Hematopoietic multipotent progenitor cell treated with erythropoietin and hydrocortisone succinate and interleukin-3 and kit ligand, for 17 days (in vitro differentiated cells): ENCODE results near the gene ZNF394.

Experiments
- DNase-seq: peaks from one replicate; pipeline ENCODE4 v3.0.0-alpha.2; 2015; ENCODE audit warnings: low spot score

ZNF394 gene

DNA sequence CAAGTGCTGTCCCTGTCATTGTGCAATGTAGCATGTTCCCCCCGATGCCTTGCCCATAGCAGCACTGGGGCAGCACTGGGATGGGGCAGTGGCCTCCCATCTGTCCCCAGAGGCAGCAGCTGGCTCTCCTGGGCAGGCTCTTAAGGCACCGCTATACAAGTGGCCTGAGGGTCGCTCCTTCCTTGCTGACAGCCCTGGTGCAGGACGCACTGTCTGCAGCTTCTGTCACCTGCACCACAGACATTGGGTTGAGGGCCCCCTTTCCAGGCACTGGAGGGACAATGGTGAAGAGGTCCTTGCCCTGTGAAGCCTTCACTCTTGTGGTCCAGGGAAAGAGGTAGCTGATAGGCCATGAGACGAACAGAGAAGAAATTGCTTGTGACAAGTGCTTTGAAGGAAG lies 50.8 kb downstream of the ZNF394 start:
- DNase-seq = no peak

GRCh38 chr7:99448855-99449254 lies 51.2 kb downstream of the ZNF394 start:
- DNase-seq = no peak

- peak; percentile 38 for DNase-seq
Observed at GRCh38 chr7:99447943-99448342, 52.1 kb downstream of the ZNF394 start.

DNA sequence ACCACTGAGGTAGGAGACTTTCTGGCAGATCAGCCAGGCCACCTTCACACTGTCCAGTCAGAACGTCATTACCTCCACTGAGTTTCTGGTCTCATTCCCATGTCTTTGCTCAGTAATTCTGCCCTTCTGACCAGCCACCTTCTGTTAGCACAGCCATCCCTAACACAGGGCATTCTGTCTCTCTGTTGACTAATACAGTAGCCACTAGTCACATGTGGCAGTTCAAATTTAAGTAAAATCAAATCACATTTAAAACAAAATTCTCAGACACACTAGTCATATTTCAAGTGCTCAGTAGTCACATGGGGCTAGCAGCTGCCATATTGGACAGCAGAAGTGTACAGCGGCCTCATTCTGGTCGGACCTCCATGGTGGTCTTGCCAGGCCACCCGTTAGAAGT lies 54.0 kb downstream of the ZNF394 start:
- DNase-seq = no peak
